GM12878 (cell line): ENCODE data around the gene ZCCHC24. TPM values are rescaled to one million over a fixed set of nuclear protein-coding genes. Genes with fewer than 3 reads are reported as not detected.

ENCODE experiments used
- ATAC-seq: fragments of 200-7000 bp; cut with Tn5 transposase; 3 replicates; pipeline ENCODE4 v1.9.1; 2020; ENCODE audit warnings: mild to moderate bottlenecking, moderate library complexity
- BruUV-seq: library from RNA; stranded (reverse); fragments of 400-500 nt; replicated peaks from 2 replicates; lab custom pipeline; 2021; lab: Mats Ljungman, UMichigan
- CTCF ChIA-PET: fragments of 300-600 bp; sonication (Branson Sonifier 250); formaldehyde crosslinking; extraction: SDS; loops from one replicate; lab custom pipeline; 2021; ENCODE audit warnings: inconsistent platforms; lab: Yijun Ruan, JAX
- POLR2A ChIA-PET: fragments of 350-600 bp; formaldehyde crosslinking; extraction: SDS; loops from one replicate; lab custom pipeline; 2021; ENCODE audit warnings: inconsistent platforms; lab: Charles Lee
- RAD21 ChIA-PET: fragments of 300-600 bp; sonication (Branson Sonifier 250); formaldehyde crosslinking; loops from one replicate; lab custom pipeline; 2023; ENCODE audit warnings: antibody characterized with exemption; ENCODE audit not compliant: unreplicated experiment; lab: Charles Lee
- SMC1A ChIA-PET: fragments of 300-600 bp; sonication (Branson Sonifier 250); formaldehyde crosslinking; loops from one replicate; lab custom pipeline; 2023; ENCODE audit not compliant: unreplicated experiment, uncharacterized antibody; lab: Charles Lee
- DNase-seq: peaks from one replicate; pipeline ENCODE4 v3.0.0-alpha.2; 2011; ENCODE audit warnings: low read depth, low spot score
- FAIRE-seq: peaks from 3 replicates; lab custom pipeline; 2011; peaks lifted over from hg19 to GRCh38; lab: Jason Lieb, UNC
- H2AFZ ChIP-seq: 2 replicates; pipeline ENCODE4 v1.6.0; 2011; ENCODE audit warnings: low read depth, low read length, control low read depth; ENCODE audit not compliant: control insufficient read depth
- H3K27ac ChIP-seq: 2 replicates; pipeline ENCODE4 v1.5.1; 2011; ENCODE audit warnings: control low read depth; ENCODE audit not compliant: control insufficient read depth, insufficient read depth
- H3K27me3 ChIP-seq, 2 experiments: replicated peaks in 1 of 2; 2 replicates each; pipeline versions ENCODE4 v1.6.0 to v1.6.1; 2011; ENCODE audit warnings: low read length in 1 of 2; ENCODE audit not compliant: control insufficient read depth in 2 of 2, insufficient read depth in 2 of 2
- H3K36me3 ChIP-seq, 2 experiments: 2 replicates each; pipeline ENCODE4 v1.5.1; 2011; ENCODE audit warnings: low read length in 1 of 2; ENCODE audit not compliant: control insufficient read depth in 2 of 2, insufficient read depth in 2 of 2
- H3K4me1 ChIP-seq: 2 replicates; pipeline ENCODE4 v1.6.1; 2011; ENCODE audit warnings: mild to moderate bottlenecking, low read length, moderate library complexity, mixed read lengths; ENCODE audit not compliant: control insufficient read depth, insufficient read depth
- H3K4me2 ChIP-seq: 2 replicates; pipeline ENCODE4 v1.6.0; 2011; ENCODE audit warnings: control low read depth; ENCODE audit not compliant: control insufficient read depth, insufficient read depth
- H3K4me3 ChIP-seq: fragments of 200-600 bp; sonication (generic); 2 replicates; pipeline ENCODE4 v1.5.1; 2016
- H3K79me2 ChIP-seq: 2 replicates; pipeline ENCODE4 v1.6.0; 2011; ENCODE audit warnings: low read length; ENCODE audit not compliant: control insufficient read depth, insufficient read depth
- H3K9ac ChIP-seq: 2 replicates; pipeline ENCODE4 v1.8.0; 2011; ENCODE audit warnings: low read length, control low read depth, mixed read lengths; ENCODE audit not compliant: control insufficient read depth, insufficient read depth
- H3K9me3 ChIP-seq: replicated peaks from 3 replicates; pipeline ENCODE4 v1.5.1; 2011; ENCODE audit warnings: mild to moderate bottlenecking, low read length; ENCODE audit not compliant: control insufficient read depth, insufficient read depth
- H4K20me1 ChIP-seq: 2 replicates; pipeline ENCODE4 v1.6.0; 2011; ENCODE audit not compliant: control insufficient read depth, insufficient read depth
- BMI1 ChIP-seq: fragments of 450-650 bp; IDR thresholded peaks from 2 replicates; pipeline ENCODE4 v1.6.1; 2016; ENCODE audit warnings: mild to moderate bottlenecking, moderate library complexity, borderline replicate concordance
- PML ChIP-seq: IDR thresholded peaks from 2 replicates; pipeline ENCODE4 v1.6.1; 2012; ENCODE audit warnings: low read length, inconsistent platforms
- POLR2AphosphoS5 ChIP-seq: IDR thresholded peaks from 2 replicates; pipeline ENCODE4 v1.6.1; 2011; ENCODE audit warnings: mild to moderate bottlenecking, low read length, inconsistent platforms
- WGBS: methylation state at CpG from one replicate; pipeline ENCODE4 v1.1.6; 2016; ENCODE audit warnings: low lambda C conversion rate; ENCODE audit not compliant: insufficient replicate concordance, insufficient coverage; ENCODE audit errors: missing lambda C conversion rate; 5-methylcytosine and 5-hydroxymethylcytosine counted together
- in situ Hi-C: fragments of 300-500 bp; cut with MboI; formaldehyde crosslinking; loops from 9 replicates; pipeline ENCODE4 v1.14.3; 2018; ENCODE audit warnings: mixed read lengths
- intact Hi-C: fragments of 100-400 bp; cut with micrococcal nuclease; formaldehyde crosslinking; loops from one replicate; pipeline ENCODE4 v1.14.2; 2022; ENCODE audit not compliant: unreplicated experiment
- polyA plus RNA-seq, 11 experiments: library from polyadenylated mRNA; depleted of rRNA in 4 of 11; unstranded in 6 of 11; stranded (reverse) in 5 of 11; fragments of >200 nt; fragmentation: Nextera tagmentation in 4 of 11; fragmentation: Illumina TruSeq in 1 of 11; extraction: Ambion mirVana in 4 of 11; extraction: Trizol in 1 of 11; gene quantifications; 1 replicate in 1 of 11; 2 replicates in 10 of 11; pipeline versions ENCODE4 v1.2.1 to v1.2.3, GENCODE V29; 2011 to 2016; ENCODE audit warnings: inconsistent platforms in 2 of 11, missing spikeins in 2 of 11, low read depth in 1 of 11
- total RNA-seq, 4 experiments: library from RNA; depleted of rRNA in 3 of 4; stranded (reverse); fragments of >200 nt in 3 of 4; fragmentation: Illumina TruSeq in 1 of 4; extraction: Trizol in 1 of 4; gene quantifications; 2 replicates each; pipeline versions ENCODE4 v1.2.1 to v1.2.3, GENCODE V29; 2013 to 2021

The ZCCHC24 gene
- total and polyA plus RNA-seq, 10 of the 15 experiments (the other 5 are each of a cell fraction or from before 2014, with no cell fraction given): 0.02 to 0.62 (median 0.04) TPM; not detected in 4

DNA sequence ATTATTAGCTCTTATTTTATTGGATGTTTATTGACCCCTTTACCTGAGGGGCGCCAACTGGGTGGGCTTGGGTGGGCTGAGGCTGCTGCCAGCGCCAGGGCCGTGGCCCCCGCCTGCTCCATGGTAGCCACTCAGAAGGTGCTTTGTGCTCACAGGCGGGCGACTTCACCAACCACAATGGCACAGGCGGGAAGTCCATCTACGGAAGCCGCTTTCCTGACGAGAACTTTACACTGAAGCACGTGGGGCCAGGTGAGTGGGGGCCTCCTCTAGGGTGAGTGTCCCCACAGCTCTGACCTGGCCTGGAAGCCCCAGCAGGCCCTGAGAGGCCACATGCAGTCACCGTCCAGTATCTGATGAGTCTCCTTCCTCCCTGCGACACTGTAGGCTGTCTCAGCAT is 94.1 kb downstream of the ZCCHC24 start:
- H3K4me1 ChIP-seq: peaks cover 26% of the 10 kb centered on the region
- 94% methylated on average over 12 of the region's 13 CpGs for WGBS
- ChIA-PET POLR2A (interaction anchor here (0.6 kb wide), 1 partner anchor 70 kb away, joined by 4 read pairs; no protein-coding TSS in a partner anchor), CTCF (interaction anchor here (1.2 kb wide), 1 partner anchor 23 kb away, joined by 4 read pairs; no protein-coding TSS in a partner anchor), RAD21 (no interaction called here), SMC1A (interaction anchor here (1.0 kb wide), 1 partner anchor 9 kb away, joined by 3 read pairs; no protein-coding TSS in a partner anchor)
- no peaks in the 10 kb centered on the region for H3K9me3 ChIP-seq
- no peak for TF ChIP-seq PML
- no peak overlapping the region for H3K4me2 ChIP-seq
- no peak overlapping the region for H3K27ac ChIP-seq
- peaks cover 49% of the 10 kb centered on the region for H3K79me2 ChIP-seq
- H3K4me3 ChIP-seq: no peak overlapping the region
- no peaks in the 10 kb centered on the region; the same call in 1 of the 2 replicates for H4K20me1 ChIP-seq
- no peak overlapping the region for H3K9ac ChIP-seq
- intact Hi-C loops: no loop called here
- in situ Hi-C loops: no loop called here
- peaks cover 42 to 46% of the 10 kb centered on the region in 2 experiments for H3K36me3 ChIP-seq
- ATAC-seq (no peak), FAIRE-seq (no peak), DNase-seq (no peak)
- no peaks in the 10 kb centered on the region for H3K27me3 ChIP-seq
- H2AFZ ChIP-seq: no peak overlapping the region
- no TSS peak for BruUV-seq

DNA sequence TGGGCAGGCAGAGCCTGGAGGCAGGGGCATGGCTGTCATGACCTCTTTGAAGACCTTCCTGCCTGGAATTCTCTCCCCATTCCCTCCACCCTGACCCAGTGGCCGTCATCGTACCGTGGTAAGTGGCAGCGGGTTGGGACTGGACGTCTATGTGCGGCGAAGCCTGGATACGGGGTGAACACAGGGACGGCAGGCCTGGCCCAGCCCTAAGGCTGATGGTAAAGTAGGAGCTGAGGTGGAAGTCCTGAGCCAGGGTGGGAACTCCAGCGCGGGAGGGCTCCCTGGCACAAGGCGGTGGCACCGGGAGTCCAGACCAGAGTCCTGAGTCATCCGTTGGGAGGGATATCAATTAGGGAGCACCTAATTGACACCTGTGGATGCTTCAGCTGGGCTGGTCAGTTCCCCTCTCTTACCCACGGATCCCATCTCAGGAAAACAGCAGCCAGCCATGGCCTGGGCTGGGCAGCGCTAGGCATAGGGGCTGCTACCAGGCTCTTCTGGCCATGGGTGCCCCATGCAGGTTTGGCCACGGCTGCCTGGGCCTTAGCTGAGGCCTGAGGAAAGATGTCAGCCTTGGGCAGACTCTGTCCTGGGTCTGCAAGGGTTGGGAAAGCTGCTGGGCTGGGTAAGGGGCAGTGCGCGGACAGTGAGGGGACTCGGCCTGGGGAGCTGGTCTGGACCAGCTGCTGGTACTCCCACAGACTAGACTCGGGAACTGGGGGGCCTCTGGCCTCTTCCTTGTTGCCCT is 94.8 kb downstream of the ZCCHC24 start:
- Histone ChIP-seq H3K9me3 (no peaks in the 10 kb centered on the region), H3K4me2 (peak overlapping the region; percentile 95), H3K36me3 (peaks cover 41 to 46% of the 10 kb centered on the region in 2 experiments), H3K27ac (no peak overlapping the region), H3K4me1 (peaks cover 25% of the 10 kb centered on the region), H3K79me2 (peaks cover 49% of the 10 kb centered on the region), H2AFZ (no peak overlapping the region), H3K9ac (0 out of 2 replicates have a peak overlapping the region, but pooled peaks have one; percentile 5), H3K4me3 (no peak overlapping the region), H3K27me3 (no peaks in the 10 kb centered on the region), H4K20me1 (no peaks in the 10 kb centered on the region; the same call in 1 of the 2 replicates)
- FAIRE-seq (no peak), ATAC-seq (no peak), DNase-seq (no peak)
- ChIA-PET SMC1A (interaction anchor here (0.6 to 1.0 kb wide), 2 partner anchors 10 to 15 kb away, joined by 3 read pairs; no protein-coding TSS in a partner anchor), RAD21 (no interaction called here), CTCF (interaction anchor here (1.2 kb wide), 1 partner anchor 24 kb away, joined by 4 read pairs; no protein-coding TSS in a partner anchor), POLR2A (no interaction called here)
- TF ChIP-seq BMI1 (no peak), POLR2AphosphoS5 (peak; percentile 44; the same call in 1 of the 2 replicates)
- in situ Hi-C loops (no loop called here), intact Hi-C loops (no loop called here)
- WGBS: 91% methylated on average over 21 of the region's 21 CpGs
- no TSS peak for BruUV-seq
